ENCODE data around the gene SIVA1.
"Not testable (repeated sequence)": the region's sequence is repeated elsewhere in the genome, so short reads cannot be mapped to it uniquely, and the experiment has no call there.

SIVA1 gene

GRCh38 chr14:104721505-104722431, 31.2 kb upstream of the SIVA1 start:
- FAIRE-seq, result no peak

DNA sequence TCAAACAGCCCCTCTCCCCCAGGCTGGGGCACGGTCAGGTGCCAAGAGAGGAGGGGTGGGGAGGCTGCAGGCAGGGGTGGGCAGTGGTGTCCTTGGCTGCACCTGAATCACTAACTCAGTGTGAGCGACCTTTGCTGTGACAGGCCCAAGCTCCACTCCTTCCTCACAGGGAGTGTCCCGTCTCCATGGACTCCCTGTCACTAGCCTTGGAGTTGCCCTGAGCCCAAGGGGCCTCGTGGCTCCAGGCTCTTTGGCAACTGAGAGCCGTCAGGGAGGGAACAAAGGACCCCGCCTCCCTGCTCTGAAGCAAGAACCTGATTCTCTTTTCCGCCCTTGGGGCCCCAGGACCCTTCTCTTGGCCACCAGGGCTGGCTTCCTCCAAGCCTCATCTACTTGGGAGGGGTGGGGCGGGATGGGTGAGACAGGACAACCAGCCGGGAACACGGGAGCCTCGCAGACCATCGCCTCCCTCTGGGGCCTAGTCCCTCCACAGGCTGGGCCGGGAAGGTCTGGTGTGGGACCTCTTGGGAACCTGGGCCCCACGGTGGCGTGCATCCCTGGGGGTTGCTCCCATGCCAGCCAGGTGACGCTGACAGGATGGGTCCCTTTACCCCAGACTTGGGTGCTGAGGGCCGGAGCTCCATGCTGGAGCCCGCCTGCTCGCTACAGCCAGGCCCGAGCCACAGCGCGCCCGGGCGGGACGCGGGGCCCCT, 29.9 kb upstream of the SIVA1 start:
- no peak for FAIRE-seq

- no peak for FAIRE-seq
Measured at GRCh38 chr14:104723651-104724406, 29.1 kb upstream of the SIVA1 start, which contains the start of gene ADSS1. TSS of gene ADSS1 (plus strand) at chr14:104724229. CDS start at chr14:104724271, 42 bp downstream.

DNA sequence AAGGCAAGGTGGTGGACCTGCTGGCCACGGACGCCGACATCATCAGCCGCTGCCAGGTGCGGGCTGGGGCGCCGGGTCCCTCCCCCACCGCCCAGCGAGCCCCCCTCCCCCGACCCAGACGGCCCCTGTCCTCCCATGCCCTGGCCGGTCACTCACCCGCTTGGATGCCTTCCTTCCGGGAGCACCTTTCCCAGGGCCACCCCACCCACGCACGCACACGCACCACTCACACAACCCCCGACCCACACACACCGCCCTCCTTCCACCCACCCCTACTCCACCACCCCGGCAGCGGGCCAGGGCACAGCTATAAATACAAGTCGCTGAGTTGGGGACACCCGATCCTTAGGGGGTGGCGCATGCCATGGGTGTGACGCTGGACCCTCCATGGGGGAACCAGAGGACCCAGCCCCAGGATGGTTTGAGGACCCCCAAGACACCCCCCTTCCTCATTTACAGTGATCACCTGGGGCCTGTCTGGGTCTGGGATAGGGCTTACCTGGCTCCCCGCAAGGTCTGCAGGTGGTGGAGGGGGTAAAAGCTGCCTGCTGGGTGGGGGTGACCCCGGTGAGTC, 28.5 kb upstream of the SIVA1 start:
- no peak for FAIRE-seq

GRCh38 chr14:104724981-104725771, 27.8 kb upstream of the SIVA1 start:
- no peak for FAIRE-seq

DNA sequence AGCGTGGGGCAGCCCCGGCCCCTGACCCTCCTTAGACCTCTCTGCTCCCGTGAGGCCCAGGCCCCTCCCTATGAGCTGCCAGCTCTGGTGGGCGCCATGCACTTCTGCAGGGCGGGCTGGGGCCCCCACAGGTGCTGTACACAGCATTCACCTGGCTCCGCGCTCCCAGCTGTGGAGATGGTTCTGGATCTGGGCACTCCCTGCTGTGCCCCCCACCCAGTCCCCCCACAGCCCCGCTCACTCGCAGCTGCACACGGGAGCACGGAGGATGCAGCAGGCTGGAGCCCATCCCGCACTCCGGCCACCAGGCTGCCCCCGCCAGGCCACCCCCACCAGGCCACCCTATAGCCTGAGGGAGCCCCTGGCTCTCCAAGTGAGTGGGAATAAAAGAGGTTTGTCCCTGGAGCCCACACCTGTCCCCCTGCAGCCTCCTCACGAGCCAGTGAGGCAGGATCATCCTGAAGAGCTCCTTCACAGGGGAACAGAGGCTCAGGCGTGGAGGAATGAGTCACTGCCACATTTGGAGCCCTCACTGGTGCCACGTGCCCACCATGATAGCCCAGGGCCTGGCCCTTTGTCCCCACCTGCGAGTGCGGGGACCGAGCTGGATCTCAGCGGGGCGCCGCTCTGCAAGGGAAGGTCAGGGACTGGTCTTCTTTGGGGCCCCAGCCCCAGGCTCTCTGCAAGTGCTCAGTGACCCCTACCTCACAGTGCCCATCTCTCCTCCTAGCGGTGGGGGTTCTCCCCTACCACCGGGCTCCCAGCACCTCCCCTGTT, 27.0 kb upstream of the SIVA1 start:
- no peak for FAIRE-seq

DNA sequence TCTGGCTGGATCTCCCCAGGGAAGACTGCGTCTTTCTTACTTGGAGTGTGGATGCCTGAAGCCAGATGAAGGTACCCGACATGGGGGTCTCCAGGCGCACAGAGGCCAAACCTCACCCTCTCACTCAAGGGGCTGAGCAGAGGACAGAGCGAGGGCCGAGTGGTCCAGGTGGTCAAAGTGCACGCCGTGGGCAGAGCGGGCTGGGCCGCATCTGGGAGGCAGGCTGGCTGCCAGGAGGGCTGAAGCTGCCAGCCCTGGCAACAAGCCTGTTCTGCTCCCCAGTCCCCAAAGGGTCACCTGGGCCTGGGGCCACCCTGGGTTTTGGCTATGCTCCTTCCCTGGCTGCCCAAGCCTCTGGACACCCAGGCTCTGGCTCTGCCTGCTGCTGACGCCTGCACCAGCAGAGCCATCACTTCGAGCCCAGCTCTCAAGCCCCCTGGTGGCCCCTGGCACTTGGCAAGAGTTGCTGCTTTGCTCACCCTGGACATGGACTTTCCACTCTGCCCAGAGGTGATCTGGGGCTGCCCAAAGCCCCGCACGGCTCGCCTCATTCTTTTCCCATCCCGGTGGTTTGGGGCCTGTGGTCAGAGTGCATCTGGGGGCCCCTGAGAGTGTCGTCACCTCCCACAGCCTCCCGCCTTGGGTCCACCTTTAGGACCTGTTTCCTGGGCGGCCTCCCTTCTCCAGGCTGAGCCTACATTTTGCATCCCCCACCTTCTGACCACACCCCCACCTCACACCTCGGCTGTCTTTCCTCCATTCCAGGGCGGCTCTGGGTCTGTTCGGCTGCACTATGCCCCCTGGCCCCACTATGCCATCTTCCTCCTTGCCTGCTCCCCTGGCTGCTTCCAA, 26.1 kb upstream of the SIVA1 start:
- no peak for FAIRE-seq

DNA sequence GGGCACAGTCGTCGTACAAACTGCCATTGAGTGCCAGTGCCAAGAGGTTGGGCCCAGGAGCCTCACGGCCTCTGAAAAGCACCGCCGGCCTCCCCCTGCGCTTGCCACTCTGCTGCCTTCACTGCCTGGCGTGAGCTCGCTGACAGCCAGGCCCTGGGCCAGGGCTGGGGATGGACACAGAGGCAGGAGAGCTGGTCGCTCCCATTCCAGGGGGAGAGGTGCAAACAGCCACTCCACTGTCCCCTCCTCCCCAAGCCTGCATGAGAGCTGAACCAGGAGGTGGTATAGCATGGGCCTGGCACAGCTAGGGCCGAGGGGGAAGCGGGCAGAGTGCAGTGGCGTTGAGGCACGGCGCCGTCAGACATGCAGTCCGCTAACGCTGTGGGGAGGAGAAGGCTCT, 24.3 kb upstream of the SIVA1 start:
- FAIRE-seq, result no peak

DNA sequence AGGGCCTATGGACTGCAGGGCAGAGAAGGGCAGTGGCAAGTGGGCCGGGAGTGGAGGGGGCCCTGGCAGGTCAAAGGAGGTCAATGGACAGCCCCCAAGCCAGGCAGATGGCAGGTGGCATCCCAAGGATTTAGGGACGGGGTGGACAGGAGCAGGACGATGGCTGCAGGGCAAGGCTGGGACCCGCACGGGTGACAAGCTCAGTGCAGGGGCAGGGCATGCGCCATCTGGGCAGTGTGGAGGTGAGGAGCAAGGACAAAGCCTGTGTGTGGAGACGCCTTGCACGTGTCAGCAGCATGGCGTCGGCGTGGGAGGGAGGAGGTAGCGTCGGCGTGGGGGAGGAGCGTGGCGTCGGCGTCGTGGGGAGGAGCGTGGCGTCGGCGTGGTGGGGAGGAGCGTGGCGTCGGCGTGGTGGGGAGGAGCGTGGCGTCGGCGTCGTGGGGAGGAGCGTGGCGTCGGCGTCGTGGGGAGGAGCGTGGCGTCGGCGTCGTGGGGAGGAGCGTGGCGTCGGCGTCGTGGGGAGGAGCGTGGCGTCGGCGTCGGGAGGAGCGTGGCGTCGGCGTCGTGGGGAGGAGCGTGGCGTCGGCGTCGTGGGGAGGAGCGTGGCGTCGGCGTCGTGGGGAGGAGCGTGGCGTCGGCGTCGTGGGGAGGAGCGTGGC, 23.6 kb upstream of the SIVA1 start:
- not testable (repeated sequence) for FAIRE-seq

GRCh38 chr14:104729835-104730181, 23.1 kb upstream of the SIVA1 start:
- no peak for FAIRE-seq

DNA sequence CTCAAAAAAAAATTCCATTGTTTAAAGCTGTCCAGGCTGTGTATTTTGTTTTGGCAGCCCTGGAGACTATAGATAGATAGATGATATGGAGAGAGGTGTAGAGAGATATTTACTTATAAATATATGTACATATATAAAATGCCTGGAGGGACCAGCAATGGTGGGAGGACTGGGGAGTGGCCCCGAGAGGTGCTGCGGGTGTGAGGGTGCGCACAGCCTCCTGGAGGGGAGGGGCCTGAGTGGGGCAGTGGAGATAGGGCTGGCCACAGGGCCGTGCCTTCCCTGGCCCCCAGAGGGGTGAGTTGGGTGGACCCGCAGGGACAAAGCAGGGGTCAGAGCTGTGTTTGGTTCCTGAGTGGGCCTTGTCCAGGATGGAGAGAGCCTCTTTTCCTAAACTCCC, 22.5 kb upstream of the SIVA1 start:
- no peak for FAIRE-seq

DNA sequence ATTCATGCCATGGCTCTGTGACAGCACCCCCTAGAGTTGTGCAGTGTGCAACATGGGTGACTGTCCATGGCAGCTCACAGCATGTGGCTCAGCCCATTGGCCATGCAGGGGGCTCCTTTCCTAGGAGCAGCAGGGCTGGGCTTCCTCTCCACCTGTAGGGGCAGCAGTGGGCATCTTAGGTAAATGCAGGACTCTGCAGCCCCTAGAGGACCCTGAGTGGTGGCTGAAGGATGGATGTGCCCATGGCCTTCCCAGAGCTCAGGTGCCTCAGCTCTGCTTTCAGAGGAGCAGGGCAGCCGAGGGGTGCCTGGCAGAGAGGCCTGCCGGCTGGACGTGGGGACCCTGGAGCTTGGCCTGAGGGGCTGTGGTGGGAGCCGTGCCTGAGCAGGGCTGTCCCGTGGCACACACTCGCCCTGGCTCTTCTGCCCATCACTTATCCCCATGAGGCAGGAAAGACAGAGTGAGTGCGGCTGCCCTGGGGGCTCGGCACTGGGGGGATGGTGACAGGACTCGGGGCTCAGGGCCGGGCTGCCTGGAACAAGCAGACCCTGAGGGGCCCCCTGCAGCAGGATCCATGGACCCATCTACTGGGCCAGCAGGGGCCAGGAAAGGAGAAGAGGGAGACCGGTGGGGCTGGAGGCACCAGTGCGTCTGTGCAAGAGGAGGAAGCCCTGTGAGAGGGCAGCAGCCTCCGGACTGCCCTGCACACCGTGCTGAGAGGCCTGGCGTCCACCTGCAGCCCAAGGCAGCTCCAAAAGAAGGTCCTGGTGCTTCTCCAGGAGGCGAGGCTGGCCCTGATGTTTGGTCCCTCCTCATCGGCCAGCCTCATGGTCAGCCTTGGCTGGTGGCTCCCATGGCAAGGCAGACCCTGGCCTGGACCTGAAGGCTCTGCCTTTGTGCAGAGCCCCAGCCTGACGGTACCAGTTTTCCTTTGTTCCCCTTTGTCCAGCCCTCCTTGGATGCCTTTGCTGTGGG, 21.3 kb upstream of the SIVA1 start:
- FAIRE-seq, result no peak

- FAIRE-seq, result no peak
Measured at GRCh38 chr14:104732355-104732804, 20.6 kb upstream of the SIVA1 start.

GRCh38 chr14:104732931-104733681, 19.8 kb upstream of the SIVA1 start:
- no peak for FAIRE-seq

GRCh38 chr14:104734051-104734587, 18.8 kb upstream of the SIVA1 start:
- FAIRE-seq, result no peak

DNA sequence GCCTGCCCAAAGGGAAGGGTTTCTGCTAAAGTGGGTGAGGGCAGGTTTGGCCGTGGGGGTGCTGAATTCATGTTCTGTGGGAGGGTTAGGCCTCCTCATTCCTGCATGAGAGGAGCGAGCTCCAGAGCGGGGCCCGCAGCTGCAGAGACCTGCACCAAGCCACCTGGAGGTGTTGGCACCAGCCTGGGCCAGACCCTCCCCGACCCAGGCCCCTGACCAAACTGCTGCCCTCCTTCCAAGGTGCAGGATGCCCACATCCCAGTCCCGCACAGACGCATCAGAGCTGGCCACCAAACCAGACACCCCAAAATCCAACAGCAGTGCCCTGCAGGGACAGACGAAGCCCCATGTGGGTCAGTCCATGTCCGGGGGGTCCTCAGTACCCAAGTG, 18.4 kb upstream of the SIVA1 start:
- FAIRE-seq, result no peak
